Epithelial cell of esophagus (primary cell): ENCODE measurements around the gene BEAN1.

Experiments used
- DNase-seq: peaks from one replicate; pipeline ENCODE4 v3.0.0; 2010; ENCODE audit warnings: low read depth
- H3K4me3 ChIP-seq: 2 replicates; pipeline ENCODE4 v1.5.1; 2011; ENCODE audit warnings: mild to moderate bottlenecking, low read length, control low read depth
- TF ChIP-seq, protein P1 (sequence below): IDR thresholded peaks from 2 replicates; pipeline ENCODE4 v1.5.1; 2011; ENCODE audit warnings: low read depth, mild to moderate bottlenecking, low read length, control low read depth, inconsistent platforms; ENCODE audit not compliant: insufficient read depth; ENCODE audit errors: missing control alignments

The BEAN1 gene

DNA sequence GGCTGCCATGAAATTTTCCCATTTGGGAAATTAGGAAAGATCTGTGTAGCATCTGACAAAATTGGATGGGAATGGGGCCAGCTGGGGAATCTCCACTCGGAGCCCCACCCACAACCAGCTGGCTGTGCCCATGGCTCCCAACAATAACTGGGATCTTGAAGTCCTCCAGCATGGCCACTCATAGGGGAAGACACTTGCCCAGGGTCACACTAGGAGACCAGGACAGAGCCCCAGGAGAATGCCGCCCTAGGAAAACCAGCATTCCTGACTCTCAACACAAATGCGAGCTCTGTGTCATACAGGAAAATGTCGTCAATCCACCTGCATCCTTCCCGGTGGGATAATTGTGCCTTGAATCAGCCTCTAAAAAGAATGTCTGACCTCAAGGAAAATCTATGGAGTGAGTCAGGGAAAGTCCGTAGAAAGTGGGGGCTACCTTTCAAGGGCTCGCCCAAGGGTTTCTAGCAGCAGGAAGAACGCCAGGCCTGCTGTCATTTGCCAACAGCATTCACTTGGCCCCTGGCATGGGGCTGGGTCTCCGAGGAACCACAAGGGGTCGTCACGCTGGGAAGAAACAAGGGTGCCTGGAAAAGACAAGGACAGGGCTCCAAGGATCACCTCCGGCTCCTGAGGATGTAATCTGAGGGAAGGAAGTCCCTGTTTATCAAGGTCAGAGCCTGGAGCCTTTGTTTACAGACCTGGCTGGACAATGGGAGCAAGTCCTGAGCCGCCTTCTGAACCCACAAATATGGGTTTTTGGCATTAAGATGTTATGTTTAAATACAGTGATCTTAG is 44.7 kb upstream of the BEAN1 start:
- H3K4me3 ChIP-seq, result no peak overlapping the region
- TF ChIP-seq, protein P1, sequence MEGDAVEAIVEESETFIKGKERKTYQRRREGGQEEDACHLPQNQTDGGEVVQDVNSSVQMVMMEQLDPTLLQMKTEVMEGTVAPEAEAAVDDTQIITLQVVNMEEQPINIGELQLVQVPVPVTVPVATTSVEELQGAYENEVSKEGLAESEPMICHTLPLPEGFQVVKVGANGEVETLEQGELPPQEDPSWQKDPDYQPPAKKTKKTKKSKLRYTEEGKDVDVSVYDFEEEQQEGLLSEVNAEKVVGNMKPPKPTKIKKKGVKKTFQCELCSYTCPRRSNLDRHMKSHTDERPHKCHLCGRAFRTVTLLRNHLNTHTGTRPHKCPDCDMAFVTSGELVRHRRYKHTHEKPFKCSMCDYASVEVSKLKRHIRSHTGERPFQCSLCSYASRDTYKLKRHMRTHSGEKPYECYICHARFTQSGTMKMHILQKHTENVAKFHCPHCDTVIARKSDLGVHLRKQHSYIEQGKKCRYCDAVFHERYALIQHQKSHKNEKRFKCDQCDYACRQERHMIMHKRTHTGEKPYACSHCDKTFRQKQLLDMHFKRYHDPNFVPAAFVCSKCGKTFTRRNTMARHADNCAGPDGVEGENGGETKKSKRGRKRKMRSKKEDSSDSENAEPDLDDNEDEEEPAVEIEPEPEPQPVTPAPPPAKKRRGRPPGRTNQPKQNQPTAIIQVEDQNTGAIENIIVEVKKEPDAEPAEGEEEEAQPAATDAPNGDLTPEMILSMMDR, result no peak
- DNase-seq, result peak; percentile 95

DNA sequence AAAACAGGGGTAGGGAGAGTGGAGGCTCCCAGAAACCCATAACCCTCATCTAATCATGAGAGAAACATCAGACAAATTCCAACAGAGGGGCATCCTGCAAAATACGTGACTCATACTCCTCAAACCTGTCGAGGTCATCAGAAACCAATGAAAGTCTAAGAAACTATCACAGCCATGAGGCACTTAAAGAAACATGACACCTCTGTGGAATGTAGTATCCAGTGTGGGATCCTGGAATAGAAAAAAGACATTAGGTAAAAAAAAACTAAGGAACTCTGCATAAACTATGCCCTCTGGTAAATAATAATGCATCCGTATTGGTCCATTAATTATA is 44.2 kb upstream of the BEAN1 start:
- TF ChIP-seq, protein P1, result no peak
- no peak overlapping the region for H3K4me3 ChIP-seq
- DNase-seq, result peak; percentile 84

DNA sequence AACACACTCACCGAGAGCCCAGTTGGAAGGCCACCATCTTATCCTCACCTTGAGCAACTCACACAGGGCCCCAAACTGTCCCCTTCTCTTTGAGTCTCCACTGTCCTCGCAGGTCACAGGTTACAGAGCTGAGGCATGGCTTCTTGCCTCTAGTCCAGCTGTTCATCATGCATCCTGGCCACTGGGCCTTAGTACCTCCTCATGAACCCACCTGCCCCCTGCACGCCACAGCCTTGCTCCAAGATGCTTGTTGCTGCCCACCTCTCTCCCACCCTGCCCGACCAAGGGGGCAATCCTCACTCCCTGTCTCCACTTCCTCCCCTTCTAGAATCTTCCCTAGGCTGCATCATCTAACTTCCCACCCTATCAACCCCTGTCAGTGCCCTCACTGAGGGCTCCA is 43.5 kb upstream of the BEAN1 start:
- TF ChIP-seq, protein P1, result no peak
- no peak for DNase-seq
- H3K4me3 ChIP-seq, result no peak overlapping the region

DNA sequence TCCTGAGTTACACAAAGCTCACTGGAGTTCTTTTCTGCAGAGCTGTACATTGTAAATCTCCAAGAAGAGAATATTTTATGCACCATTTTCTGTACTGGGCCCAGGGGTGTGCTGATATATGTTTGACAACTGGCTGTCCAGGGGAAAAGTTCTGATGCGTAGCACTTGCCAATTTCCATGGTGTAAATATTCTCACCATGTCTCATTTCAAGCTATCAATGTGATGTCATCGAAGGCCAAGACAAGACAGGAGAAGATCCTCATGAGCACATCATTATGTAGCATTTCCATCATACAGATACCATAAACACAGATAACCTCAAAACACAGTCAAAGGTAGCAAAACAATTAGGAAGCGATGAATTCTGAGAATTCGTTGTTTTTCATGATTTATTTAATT is 41.7 kb upstream of the BEAN1 start:
- no peak overlapping the region for H3K4me3 ChIP-seq
- TF ChIP-seq, protein P1, result no peak
- DNase-seq, result no peak

DNA sequence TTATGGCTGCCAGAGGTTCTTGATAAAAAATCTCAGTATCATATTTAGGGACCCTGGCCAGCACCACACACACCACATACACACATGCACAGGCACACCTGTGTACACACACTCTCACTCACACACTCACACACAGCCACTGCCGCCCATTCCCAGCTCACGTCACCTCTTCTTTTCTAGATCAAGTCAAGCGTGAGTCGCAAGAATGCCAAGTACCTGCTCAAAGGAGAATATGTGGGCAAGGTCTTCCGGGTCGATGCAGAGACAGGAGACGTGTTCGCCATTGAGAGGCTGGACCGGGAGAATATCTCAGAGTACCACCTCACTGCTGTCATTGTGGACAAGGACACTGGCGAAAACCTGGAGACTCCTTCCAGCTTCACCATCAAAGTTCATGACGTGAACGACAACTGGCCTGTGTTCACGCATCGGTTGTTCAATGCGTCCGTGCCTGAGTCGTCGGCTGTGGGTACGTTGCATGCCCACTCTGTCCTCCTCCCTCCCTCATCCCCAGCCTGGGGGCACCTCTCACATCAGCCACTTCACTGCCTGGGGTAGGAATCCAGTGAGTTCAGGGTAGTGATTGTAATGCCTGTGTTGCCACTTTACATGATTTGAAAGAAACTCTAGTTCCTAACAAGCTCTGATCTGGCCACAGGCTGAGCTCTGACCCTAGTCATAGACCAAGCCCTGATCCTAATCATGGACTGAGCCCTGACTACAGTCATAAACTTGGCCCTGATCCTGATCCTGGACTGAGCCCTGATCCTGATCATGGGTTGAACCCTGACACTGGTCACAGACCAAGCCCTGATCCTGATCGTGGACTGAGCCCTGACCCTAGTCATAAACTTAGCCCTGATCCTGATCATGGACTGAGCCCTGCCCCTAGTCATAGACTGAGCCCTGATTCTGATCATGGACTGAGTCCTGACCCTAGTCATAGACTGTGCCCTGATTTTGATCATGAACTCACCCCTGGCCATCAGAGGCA is 40.2 kb upstream of the BEAN1 start:
- no peak overlapping the region for H3K4me3 ChIP-seq
- TF ChIP-seq, protein P1, result no peak

DNA sequence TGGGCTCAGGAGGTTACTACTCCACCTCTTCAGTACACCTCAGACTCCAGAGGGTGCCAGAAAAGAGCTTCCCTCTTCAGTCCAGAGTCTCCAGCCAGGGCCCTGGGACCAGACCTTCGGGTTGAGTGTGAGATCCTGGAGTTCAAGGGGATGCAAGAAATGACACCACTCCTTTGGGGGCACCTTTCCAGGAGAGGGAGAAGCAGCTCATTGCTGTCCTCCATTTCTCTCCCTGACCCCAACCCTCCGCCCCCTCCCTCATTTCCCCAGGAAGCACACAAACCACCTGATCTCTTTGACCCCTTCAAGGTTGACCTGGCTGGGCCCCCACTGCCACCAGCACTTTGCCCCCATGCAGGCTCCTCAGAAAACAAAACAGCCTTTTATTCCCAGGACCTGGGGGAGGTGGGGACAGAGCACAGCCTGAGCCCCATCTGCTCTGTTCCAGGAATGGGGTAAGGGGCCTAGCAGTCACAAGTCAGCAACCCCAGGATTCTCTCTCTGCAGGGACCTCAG is 39.2 kb upstream of the BEAN1 start:
- TF ChIP-seq, protein P1, result no peak
- no peak for DNase-seq
- H3K4me3 ChIP-seq, result no peak overlapping the region

More for the DNA sequence above, 40.2 kb upstream of the BEAN1 start:
- DNase-seq, result no peak
